Hippocampal formation (tissue), 2 donors: ENCODE measurements around the gene CELSR2.

Experiments
- DNase-seq, 2 donors: peaks; one replicate each; lab custom pipeline; 2025; lab: John Stamatoyannopoulos, UW

Gene CELSR2

GRCh38 chr1:109231066-109231465, 18.3 kb upstream of the CELSR2 start:
- peak in 1 of 2 donors; percentile 24 for DNase-seq

DNA sequence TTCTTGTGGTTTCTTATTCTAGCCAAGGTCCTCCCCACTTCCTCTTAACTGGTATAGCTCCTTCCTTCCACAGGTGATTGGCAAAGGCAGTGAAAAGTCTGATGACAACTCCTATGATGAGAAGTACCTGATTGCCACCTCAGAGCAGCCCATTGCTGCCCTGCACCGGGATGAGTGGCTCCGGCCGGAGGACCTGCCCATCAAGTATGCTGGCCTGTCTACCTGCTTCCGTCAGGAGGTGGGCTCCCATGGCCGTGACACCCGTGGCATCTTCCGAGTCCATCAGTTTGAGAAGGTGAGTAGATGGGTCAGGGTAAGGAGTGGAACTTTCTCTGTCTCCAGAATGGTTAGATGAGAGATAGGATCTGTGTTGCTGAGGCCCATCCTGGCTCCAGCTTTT, 14.2 kb upstream of the CELSR2 start:
- no peak for DNase-seq

- no peak for DNase-seq
These were observed 11.8 kb upstream of the CELSR2 start for GRCh38 chr1:109237512-109237911.

DNA sequence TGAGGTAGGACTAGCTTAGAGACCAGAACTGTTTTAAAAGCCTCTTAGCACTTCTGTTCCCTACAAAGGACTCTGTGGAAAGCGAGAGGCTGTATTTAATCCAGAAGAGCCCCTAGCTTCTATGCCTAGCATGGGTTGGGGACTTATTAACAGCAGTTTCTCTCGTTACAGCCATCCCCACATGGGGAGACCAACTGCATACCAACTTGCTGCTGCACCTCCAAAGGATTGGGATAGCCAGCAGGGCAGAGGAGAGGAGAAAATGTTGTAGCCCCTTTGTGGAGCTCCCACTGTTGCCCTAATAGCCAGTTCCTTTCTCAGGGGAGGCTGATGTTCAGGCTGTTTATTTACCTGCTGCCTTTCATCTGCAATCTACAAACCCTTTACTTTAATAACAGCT, 11.0 kb upstream of the CELSR2 start:
- no peak for DNase-seq

DNA sequence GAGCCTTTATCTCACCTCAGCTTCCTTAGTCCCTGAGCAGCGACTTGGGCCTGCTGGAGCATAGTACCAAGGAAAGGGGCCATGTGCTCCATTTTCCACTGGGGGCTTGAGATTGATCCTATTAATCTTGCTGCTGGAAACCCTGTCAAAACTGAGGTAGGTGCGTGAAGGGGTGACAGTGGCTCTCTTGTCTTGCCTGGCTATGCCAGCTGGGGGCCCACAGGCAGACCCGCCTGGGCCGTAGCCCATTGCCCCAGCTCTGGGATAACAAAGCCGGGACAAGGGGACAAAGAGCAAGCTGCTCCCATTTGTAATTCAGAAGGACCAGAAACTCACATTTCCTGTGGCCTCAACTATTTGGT, 10.3 kb upstream of the CELSR2 start:
- no peak for DNase-seq

GRCh38 chr1:109239409-109240068, 9.8 kb upstream of the CELSR2 start:
- DNase-seq = no peak

DNA sequence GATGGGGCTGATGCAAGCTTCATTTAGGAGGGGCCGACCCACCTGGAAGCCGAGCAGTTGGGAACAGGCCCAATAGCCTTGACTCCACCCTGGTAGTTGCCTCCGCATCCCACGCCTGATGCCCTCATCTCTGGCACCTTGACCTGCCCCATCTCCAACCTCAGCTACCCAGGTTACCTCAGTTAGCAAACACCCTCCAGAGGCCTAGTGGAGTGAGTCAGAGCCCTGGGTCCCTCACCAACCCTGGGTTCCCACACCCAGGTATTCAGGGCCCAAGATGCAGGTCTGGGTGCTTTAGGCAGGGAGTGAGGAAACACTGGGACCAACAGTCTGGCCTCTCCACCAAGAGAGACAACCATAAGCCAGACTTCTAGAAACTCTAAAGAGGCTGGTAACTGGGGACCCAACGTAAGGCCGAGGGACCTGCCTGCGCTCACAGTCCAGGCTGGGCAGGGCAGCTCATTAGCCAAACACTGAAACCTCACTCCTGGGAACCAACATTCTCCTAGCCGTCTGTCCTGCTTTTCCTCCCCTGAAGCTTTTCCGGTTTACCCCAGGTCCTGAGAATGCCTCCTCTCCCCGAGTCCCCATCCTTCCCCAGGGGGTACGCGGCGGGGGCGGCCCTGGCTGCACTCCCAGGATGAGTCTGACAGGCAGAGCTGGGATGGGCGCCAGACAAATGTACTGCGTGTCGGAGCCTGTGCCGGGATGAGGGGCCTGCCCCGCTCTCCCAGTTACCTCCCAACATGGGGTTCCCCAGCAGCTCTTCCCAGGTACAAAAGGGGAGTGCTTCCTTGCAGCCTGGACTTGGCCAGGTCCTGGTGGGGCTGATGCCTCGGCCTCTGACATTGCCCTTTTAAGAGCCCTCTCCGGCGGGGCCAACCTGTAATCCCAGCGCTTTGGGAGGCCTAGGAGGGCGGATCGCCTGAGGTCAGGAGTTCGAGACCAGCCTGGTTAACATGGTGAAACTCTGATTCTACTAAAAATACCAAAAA, 8.9 kb upstream of the CELSR2 start:
- peak in 1 of 2 donors; percentile 54 for DNase-seq

- DNase-seq = no peak
These were observed 8.0 kb upstream of the CELSR2 start for GRCh38 chr1:109241344-109241743.

- DNase-seq = no peak
These were observed 7.4 kb upstream of the CELSR2 start for GRCh38 chr1:109241841-109242345.

DNA sequence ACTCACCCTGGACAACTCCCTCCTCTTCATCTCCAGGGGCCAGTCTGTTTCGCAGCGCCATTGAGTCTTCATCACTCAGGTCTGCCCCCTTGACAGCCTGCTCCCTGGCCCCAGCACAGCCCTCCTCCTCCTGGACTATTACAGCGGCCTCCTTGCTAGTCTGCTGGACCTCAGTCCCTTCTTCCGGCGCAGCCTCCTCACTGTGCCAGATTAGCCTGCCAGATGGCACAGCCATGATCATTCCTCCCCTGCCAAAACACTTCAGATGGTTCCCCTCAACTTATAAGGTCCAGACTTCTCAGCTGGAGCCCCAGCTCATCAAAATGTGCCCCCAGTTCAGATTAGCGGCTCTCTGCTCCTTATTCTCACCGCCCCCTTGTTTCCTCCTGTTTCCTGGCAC, 7.0 kb upstream of the CELSR2 start:
- no peak for DNase-seq

DNA sequence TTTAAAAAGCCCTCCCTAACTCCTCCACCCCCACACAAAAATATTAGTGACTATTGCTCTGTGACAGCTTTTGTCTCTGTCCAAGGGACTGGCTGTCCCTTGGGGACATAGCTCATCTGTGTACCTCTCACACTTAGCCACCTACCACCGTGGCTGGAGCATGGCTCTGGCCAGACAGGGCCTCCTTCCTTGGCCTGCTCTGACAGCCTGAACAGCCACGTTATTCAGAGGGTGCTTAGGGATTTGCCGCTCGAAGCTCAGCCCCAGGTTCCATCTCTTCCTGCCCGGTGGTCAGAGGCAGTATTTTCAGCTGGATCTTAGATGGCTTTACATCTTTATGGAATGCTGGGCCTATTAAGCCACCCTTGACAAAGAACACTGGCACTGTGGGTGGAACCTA, 6.1 kb upstream of the CELSR2 start:
- DNase-seq = no peak

- no peak for DNase-seq
These were observed 5.3 kb upstream of the CELSR2 start for GRCh38 chr1:109243860-109244552.

GRCh38 chr1:109246141-109246551, 3.2 kb upstream of the CELSR2 start:
- DNase-seq = no peak

- no peak for DNase-seq
These were observed 1.7 kb upstream of the CELSR2 start for GRCh38 chr1:109247401-109248365.

DNA sequence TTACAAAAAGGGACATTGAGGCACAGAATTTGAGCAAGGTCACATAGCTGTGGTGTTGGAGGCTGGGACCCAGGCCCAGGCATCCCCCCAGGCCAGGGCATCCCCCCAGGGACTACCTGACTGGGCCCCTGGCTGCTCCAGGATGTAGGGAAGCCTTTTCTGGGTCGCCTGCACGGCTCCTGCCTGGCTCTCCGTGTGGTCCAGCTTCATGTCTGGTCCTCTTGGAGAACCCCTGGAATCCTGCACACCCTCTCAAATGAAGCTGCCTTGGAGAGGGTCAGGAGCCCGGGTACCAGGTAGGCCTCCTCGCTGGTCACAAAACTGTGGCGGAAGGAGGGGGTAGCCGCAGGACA, 919 bp upstream of the CELSR2 start:
- no peak for DNase-seq

DNA sequence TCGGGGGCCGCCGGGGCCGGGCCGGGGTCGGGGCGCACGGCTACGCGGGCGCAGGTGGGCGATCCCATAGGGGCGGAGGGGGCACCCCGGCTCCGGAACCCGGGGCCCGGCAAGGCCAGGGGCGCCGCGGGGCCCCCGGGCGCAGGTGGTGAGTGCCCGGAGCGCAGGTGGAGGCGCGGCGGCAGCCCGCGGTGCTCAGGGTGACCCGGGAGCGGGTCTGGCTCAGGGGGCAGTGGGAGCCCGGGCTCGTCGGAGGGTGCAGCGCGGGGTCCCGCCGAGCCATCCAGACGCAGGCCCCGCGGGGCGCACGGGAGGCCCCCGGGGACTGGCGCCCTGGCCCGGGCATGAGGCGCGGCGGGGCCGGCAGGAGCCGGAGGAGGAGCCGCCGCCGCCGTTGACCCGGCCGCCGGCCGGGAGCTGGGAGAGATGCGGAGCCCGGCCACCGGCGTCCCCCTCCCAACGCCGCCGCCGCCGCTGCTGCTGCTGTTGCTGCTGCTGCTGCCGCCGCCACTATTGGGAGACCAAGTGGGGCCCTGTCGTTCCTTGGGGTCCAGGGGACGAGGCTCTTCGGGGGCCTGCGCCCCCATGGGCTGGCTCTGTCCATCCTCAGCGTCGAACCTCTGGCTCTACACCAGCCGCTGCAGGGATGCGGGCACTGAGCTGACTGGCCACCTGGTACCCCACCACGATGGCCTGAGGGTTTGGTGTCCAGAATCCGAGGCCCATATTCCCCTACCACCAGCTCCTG, 489 bp downstream of the CELSR2 start:
- no peak for DNase-seq

DNA sequence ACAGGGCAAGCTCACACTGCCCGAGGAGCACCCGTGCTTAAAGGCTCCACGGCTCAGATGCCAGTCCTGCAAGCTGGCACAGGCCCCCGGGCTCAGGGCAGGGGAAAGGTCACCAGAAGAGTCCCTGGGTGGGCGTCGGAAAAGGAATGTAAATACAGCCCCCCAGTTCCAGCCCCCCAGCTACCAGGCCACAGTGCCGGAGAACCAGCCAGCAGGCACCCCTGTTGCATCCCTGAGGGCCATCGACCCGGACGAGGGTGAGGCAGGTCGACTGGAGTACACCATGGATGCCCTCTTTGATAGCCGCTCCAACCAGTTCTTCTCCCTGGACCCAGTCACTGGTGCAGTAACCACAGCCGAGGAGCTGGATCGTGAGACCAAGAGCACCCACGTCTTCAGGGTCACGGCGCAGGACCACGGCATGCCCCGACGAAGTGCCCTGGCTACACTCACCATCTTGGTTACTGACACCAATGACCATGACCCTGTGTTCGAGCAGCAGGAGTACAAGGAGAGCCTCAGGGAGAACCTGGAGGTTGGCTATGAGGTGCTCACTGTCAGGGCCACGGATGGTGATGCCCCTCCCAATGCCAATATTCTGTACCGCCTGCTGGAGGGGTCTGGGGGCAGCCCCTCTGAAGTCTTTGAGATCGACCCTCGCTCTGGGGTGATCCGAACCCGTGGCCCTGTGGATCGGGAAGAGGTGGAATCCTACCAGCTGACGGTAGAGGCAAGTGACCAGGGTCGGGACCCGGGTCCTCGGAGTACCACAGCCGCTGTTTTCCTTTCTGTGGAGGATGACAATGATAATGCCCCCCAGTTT, 1.3 kb downstream of the CELSR2 start:
- DNase-seq = no peak

GRCh38 chr1:109251277-109252166, 2.2 kb downstream of the CELSR2 start:
- no peak for DNase-seq
